Measurements from ENCODE around the gene HYPK.

HYPK gene

DNA sequence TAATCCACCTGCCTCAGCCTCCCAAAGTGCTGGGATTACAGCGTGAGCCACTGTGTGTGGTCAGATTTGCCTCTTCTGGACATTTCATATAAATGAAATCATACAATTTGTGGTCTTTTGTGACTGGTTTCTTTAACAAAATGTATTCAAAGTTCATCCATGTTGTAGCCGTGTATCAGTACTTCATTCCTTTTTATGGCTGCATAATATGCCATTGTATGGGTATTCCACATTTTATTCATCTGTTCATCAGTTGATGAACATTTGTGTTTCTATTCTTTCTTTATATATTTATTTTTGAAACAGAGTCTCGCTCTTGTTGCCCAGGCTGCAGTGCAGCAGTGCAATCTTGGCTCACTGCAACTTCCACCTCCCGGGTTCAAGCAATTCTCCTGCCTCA lies 52.2 kb downstream of the HYPK start:
- no peak for DNase-seq

Data from activated naive CD4-positive, alpha-beta T cell (primary cell).